Measurements from ENCODE around the gene SMYD3.
"Not testable (repeated sequence)": the region's sequence is repeated elsewhere in the genome, so short reads cannot be mapped to it uniquely, and the experiment has no call there.

Gene SMYD3

DNA sequence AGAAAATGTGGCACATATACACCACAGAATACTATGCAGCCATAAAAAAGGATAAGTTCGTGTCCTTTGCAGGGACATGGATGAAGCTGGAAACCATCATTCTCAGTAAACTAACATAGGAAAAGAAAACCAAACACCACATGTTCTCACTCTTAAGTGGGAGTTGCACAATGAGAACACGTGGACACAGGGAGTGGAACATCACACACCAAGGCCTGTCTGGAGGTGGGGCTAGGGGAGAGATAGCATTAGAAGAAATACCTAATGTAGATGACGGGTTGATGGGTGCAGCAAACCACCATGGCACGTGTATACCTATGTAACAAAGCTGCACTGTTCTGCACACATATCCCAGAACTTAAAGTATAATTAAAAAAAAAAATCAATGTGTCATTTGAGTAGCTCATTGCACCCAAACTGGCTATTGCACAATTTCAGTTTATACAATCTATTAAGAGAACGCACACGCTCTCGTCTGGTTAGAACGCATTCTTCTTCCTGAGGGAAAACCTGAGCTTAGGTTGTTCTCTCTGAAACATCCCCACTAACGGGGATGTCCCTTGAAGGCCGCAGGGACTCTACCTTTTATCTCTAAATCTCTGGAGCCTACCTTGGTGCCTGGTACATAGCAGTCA is 535.9 kb downstream of the SMYD3 start:
- not testable (repeated sequence) for DNase-seq

DNA sequence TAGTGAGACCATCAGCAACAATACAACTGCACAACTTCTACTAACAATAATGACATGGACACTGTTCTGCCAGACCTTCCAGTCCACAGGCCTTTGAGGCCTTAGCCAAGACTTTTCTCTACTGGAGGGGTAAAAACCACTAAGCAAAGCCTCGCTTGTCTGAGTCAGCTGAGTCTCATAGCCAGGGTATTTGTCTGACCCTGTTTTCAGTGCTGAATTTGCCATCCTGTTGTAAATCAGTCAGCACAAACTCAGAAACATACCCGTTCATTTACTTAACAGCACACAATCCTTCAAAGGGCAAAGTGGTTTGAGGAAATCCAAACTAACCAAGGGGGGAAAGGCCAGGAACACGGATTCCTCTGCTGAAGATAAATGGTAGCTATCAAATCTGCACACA is 537.8 kb downstream of the SMYD3 start:
- DNase-seq = no peak

DNA sequence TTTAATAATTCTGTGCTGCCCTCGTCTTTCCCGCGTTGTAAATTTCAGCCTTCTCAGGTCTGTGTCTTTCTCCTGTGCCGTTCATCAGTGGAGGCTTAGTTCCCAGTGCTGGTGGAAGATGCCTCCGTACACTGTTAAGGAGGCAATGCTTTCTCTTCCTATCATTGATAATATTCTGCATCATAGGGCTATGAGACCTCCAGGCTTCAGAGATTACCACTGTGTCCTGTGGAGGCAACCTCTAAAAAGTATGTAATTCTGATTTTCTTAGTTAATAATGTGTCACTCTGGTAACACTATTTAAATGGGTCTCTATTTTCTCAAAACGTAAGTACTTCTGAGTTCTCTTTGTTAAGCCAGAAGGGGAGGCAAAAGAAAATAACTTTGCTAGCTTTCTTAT is 538.3 kb downstream of the SMYD3 start:
- DNase-seq = no peak

DNA sequence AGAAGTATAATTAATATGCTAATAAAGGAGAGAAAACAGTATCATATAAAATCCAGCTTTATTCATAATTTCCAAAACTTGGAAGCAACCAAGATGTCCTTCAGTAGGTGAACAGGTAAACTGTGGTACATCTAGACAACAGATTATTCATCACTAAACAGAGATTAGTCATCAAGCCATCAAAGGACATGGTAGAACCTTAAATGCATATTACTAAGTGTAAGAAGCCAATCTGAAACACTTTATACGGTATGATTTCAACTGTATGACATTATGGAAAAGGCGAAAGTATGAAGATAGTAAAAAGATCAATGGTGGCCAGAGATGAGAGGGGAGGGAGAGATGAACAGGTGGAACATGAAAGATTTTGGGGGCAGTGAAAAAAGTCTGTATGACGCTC is 541.7 kb downstream of the SMYD3 start:
- no peak for DNase-seq

DNA sequence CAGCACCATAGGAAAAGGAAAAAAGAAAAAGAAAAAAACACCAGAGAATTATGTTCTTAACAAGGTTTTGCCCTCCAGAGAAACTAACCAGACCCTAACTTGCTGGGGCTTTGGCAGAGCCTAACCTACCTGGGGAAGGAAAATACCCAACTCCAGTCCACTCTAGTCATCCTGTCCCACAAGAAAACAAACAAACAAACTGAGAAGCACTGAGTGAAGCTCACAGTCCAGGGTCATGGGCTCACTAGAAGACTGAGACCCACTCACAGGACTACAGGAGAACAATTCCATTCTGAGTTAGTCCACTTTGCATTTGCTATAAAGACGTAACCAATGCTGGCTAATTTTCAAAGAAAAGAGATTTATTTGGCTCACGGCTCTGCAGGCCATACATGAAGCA is 543.4 kb downstream of the SMYD3 start:
- no peak for DNase-seq

DNA sequence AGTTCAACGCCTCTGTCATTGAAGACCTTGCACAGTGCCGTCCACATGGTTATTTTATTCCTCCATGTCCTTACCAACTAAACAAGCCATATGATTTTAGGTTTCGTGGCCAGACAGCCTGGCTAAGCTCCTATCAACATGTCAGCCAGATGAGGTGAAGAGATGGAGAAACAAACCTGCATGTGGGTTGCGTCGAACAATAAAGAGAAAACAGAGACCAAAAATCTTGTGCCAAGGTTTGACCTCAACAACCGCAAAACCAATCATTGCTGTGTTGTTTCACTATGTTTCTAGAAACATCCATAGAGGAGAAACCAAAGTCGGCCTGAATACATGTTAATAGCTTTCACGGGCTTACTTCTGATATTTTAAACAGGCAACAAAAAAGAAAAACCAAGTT is 544.6 kb downstream of the SMYD3 start:
- no peak for DNase-seq

DNA sequence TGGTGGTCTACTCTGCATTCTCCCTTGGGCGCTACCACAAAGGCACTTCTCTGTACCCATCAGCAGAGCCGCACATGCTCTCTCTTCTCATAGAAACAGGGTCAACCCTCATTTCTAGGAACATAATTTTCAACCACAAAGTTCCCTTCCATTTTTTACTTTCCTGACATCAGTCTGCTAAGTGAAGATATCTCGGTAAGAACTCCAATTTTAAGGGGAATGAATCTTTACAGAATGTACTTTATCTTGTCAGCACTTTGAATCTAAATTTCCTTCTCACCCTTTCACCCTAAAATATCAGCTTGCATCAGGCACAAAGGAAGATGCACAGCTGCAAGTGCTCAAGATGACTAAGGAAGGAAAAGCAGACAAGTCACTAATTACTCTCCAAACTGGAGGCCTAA is 545.9 kb downstream of the SMYD3 start:
- DNase-seq = no peak

DNA sequence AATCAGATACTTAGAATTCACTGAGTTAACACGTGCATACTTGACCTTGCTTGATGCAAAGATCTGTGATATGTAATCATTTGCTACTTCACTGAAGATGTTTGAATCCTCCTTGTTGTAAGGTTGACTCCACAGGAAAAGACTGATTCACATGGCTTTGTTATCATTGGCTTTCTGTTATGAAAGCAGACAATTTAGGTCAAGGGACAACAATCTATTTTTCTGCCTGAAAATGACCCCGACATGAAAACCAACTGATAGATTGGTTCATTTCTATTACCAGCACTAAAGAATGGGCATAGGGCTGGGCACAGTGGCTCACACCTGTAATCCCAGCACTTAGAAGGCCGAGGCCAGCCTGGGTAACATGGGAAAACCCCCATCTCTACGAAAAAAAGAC is 546.9 kb downstream of the SMYD3 start:
- no peak for DNase-seq

DNA sequence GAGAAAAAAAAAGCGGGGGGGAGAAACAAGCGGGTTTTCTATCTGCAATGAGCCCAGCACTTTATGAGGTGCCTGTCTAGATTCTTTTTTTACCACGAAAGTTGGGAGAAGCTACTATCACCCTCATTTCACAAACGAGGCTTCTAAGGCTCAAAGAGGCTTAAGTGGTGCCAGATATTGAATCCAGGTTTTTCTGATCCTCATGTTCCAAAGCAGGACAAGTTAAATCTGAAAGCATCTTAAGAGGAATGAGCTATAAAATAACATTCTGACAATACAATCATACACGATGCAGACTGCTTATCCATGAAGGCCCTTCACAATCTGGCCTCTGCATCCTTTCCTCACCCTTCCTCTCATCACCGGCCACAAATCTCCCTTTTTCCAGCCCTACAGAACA is 549.1 kb downstream of the SMYD3 start:
- DNase-seq = no peak

DNA sequence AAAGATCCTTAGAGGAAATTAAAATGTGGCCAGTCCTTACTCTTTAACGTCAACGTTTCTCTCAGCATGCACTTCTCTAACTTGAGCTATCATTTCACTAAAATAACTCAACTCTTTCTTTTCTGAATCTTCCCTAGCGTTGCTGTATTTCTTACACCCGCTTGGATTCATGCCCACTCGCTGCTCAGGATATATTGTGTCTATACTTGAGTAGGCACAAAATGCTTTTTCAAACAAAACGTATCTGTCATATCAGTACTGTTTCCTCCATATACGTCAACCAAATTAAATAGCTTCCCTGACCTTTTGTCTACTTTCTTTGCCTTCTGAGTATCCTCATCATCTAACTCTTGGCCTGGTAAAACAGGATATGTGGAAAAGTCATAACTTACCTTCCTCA is 549.7 kb downstream of the SMYD3 start:
- DNase-seq = no peak

DNA sequence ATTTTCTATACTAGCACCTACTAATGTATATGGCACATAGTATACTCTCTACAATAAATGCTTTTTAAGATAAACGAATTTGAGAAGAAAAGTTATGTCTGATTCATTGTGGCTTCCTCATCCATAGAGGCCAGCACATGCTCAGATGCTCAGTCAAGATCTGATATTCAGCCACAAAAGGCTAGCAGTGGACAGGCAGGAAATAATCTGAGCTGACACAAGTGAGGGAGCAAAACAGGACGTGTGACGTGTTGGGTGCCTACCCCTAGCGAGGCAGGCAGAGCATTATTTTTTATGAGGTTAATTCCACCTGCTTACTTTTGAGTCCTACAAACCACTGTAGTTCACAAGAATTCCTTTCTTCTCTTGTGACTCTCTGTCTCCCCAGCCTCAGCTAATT is 550.9 kb downstream of the SMYD3 start:
- DNase-seq = no peak

DNA sequence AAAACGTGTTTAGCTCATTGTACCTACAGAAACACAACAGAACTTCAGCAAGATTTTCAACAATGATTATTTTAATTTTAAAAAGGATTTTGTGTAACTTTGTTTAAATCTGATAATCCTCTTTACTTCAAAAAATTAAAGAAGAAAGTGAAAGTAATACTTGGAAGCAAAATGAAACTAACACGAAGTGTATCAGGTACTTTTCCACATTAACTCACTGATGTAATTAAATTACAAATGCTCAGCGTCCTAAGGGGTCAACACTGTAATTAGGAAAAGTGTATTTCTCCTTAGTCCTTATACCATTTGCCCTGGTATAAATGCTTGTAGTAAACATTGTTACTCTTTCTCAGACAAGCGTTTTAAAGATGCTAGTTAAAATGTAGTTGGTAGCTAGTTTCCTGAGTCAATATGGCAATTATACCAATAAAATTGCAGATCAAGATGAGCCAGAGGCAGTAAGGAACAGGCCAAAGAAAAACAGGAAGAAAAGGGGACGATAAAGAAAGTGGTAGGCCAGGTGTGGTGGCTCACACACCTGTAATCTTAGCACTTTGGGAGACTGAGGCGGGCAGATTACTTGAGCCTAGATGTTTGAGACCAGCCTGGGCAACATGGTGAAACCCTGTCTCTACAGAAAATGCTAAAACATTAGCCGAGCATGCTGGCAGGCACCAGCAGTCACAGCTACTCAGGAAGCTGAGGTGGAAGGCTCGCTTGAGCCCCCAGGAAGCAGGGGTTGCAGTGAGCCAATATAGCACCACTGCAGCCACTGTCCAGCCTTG is 553.0 kb downstream of the SMYD3 start:
- DNase-seq = no peak

DNA sequence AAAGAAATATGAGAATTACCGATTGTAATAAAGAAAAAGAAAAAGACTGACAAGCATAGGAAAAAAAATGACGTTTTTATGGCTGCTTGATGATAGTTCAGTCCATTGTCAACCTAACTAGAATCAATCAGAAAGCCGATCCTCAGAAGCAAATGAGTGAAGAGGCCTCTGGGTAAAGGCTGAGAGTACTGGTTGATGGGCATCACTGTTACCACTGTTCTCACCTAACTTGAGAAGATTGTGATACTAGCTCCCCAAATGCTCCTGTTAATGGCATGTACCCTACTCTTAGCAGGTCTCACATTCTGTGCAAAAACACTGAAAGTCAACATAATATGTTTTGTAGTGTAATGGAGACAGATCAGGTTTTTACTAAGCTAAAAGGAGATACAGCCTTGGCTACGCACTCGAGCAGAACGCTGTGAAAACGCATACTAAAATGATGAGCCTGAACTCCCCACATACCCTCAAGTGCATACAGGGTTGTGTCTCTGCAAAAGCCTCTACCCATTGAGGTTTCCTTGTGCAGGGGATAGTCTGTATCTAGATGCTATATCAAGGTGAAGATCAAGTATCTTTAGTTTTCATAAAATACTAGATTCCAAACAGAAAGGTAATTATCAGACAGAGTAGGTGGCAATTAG is 554.6 kb downstream of the SMYD3 start:
- DNase-seq = no peak

DNA sequence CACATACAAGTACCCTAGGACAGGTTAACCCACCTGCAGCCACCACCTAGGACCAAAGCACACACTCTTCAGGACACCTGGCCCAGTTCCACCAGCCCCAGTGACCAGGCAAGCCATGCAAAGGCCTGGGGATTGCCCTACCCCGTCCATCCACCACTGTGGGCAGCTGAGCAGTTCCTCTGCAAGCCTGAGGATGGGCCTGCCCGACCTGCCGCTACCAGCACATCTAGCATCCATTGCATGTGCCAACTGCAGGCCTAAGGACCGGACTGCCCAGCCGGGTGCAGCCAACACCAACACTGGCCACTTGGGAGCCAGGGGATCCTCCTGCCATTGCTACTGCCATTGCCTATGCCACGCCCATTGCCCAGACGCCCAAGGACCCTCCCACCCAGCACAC is 558.3 kb downstream of the SMYD3 start:
- DNase-seq = no peak

DNA sequence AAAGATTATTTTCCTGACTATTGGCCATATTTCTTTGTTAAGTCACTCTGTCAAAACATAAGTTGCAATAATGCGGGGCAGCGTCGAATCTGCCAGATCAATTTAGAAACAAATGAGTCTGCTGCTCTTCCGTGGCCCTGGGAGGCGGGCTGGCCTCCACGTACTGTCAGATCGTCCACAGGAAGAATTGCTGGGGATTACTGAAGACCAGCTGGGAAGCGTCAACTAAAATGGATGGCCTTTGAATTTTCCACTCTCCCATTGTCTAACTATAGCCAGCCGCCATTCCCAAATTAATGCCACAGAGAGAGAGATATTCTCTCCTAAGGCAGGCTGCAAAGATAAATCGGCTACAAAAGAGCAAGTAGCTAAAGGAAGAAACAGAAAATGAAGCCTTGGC is 560.2 kb downstream of the SMYD3 start:
- no peak for DNase-seq

DNA sequence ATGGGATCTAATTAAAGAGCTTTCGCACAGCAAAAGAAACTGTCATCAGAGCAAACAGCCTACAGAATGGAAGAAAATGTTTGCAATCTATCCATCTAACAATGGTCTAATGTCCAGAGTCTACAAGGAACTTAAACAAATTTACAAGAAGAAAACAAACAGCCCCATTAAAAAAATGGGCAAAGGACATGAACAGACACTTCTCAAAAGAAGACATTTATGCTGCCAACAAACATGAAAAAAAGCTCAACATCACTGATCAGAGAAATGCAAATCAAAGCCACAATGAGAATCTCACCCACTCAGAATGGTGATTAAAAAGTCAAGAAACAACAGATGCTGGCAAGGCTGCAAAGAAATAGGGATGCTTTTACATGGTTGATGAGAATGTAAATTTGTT is 561.9 kb downstream of the SMYD3 start:
- DNase-seq = not testable (repeated sequence)

DNA sequence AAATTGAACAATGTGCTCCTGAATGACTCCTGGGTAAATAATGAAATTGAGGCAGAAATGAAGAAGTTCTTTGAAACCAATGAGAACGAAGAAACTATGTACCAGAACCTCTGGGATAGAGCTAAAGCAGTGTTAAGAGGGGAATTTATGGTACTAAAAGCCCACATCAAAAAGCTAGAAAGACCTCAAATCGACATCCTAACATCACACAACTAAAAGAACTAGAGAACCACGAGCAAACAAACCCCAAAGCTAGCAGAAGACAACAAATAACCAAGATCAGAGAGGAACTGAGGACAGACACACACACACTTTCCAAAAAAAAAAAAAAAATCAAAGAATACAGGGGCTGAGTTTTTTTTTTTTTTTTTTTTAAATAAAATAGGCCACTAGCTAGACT is 564.2 kb downstream of the SMYD3 start:
- no peak for DNase-seq

DNA sequence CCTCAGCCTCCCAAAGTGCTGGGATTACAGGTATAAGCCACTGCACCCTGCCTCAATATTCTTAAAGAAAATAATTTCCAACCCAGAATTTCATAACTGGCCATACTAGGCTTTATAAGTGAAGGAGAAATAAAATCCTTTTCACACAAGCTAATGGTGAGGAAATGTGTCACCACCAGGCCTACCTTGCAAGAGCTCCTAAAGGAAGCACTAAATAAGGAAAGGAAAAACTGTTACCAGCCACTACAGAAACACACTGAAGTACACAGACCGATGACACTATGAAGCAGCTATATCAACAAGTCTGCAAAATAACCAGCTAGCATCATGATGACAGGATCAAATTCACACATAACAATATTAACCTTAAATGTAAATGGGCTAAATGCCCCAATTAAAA is 565.3 kb downstream of the SMYD3 start:
- not testable (repeated sequence) for DNase-seq

DNA sequence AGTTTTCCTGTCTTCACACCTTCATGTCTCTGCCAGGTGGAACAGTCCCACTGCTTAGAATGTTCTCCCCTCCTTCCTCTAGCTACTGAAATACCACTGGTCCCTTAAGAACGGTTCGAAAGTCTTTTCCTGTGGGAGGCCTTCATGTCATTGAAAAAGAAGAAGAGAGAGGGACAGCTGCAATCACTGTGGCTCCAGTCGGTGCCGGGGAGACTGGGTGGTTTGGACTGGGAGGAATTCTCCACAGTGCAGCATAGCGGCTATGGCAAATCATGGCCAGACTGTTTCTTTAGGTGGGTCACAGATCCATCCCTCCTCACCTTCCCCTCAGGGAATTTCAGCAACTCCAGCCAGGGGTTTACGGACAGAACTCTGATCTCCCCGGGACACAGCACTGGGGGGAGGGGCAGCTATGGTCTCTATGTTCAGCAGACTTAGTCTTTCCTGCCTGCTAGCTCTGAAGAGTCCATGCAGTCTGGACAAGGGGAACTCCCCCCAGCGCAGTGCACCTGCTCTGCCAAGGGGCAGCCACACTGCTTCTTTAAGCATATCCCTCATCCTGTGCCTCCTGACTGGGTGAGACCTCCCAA is 567.2 kb downstream of the SMYD3 start:
- no peak for DNase-seq

DNA sequence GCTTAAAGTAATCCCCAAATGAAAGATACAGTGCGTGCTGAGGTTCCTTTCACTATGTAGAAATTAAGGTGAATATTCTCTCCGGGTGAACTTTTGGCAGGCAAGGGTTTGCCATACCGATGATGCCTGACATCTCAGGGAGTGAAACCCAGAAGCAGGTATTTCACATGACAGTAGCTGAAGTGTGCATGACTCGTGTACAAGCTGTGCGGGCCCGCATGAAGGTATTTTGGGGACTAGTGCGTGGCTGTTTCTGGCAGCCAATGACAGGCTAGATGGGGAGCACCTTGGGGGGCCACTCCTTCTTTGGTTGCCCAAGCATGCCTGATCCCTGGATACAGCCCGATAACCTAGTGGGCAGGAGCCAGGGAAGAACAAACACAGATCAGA is 569.0 kb downstream of the SMYD3 start:
- no peak for DNase-seq

DNA sequence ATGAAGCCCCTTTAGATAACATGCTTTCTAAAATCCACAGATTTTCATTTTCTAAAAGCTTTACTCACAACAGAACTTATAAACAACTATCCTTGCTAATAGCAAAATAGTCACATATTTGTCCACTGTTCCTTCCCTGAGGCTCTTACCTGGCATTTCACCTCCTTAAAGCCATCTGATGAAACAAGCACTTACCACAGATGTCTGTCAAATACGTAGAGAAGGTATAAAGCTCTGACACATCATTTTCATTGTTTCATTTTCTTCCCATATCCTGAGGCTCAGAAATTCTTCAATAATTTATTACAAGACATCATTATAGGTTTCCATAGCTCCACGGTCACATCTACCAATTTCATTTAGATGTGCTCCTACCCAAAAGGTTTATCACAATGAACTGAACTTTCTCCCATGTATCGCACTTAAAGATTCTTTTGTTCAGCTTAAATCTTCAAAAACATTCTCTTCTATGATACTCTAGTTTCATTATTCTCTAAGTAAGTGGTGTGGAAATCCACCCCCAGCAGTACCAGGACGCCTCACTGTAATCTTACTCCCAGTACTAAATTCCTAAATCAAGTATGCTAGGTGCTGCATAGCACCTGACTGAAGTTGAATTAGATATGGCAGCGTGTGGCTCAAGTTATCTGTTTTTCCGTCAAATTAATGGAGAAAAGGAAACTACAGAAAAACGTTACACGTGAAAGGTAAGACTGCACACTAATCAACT is 569.6 kb downstream of the SMYD3 start:
- no peak for DNase-seq

DNA sequence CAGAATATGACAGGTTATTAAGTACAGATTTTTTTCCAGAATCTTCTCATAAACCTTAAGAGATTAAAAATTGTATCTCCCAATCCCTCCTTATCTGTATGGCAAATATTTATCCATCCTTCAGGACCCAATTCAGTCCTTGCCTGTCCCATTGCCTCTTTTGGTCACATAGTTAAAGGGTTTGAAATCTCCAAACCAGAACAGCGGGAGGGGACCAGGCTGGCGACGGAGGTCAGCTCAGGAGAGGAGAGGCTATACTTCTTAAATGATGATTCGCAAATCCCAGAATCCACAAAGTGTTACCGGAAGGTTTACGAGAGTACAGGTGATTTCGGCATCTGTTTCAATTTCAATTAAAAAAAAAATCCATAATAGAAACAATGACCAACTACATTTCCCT is 572.7 kb downstream of the SMYD3 start:
- no peak for DNase-seq

DNA sequence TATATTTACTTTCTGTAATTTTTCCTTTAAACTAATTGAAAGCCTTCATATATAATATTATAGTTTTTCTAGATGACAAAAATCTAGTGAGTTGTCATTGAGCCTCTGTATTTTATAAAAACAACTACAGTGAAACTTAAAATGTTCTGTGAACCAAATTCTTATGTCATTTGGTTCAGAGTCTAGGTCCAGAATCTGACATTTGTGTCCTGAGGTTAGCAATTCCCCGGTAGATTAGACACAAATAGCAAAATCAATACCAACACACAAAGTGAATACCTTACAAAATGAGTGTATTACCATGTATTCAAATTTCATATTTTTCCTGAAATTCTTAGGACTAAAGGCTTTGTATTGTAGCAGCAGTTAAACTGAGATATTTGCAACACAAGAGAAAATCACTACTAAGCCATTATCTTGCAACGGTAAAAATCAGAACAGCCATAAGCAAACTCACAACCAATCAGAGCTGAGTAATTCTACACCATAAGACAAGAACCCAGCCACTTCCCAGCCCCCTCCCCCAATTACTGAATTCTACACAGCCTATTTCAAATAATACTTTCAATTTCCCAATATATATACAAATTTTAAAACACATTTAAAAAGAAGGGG is 573.5 kb downstream of the SMYD3 start:
- DNase-seq = no peak
